Myometrial cell (primary cell): ENCODE results near the gene MEGF9. TPM values are rescaled to one million over a fixed set of nuclear protein-coding genes. Genes with fewer than 3 reads are reported as not detected.

ENCODE experiments used
- total RNA-seq: library from RNA; depleted of rRNA; stranded (reverse); fragments of >200 nt; gene quantifications from 2 replicates; pipeline ENCODE4 v1.2.3, GENCODE V29; 2015

The MEGF9 gene
- total RNA-seq, result 3.0 and 4.9 TPM in 2 replicates

DNA sequence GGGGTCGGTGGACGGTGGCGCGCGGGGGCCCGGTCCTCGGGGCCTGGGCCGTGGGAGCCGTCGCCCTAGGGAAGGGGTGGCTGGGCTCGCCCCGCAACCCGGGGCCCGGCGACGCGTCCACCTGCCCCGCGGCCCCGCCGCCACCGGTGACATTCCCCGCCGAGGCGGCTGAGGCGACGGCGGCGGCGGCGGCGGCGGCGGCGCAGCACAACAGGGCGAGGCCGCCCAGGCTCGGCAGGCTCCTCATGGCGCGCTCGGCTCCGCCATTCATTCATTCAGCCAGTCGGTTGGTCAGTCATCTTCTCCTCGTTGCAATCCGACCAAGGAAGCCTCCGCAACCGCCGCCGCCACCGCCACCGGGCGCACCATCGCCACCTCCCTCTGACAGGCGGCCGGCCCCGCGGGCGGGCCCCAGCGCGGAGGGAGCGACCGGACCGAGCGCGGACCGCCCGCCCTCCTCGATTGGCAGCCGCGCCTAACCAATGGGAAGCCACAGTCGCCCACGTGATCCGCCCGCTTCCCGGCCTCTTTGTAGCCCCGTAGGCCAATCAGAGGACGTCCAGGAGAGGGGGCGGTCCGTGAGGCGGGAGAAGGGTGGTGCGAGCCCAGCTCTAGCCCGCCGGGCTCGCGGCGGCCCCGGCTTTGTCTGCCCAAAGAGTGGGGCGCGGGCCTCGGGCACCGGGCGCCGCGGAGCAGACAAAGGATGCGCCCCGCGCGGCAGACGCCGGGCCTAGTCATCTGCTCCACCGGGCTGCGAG is at the start of gene MEGF9:
Gene MEGF9 (minus strand): TSS at position 383 of the 758 bp plus-strand sequence. CDS start 112 bp downstream, at position 271.

DNA sequence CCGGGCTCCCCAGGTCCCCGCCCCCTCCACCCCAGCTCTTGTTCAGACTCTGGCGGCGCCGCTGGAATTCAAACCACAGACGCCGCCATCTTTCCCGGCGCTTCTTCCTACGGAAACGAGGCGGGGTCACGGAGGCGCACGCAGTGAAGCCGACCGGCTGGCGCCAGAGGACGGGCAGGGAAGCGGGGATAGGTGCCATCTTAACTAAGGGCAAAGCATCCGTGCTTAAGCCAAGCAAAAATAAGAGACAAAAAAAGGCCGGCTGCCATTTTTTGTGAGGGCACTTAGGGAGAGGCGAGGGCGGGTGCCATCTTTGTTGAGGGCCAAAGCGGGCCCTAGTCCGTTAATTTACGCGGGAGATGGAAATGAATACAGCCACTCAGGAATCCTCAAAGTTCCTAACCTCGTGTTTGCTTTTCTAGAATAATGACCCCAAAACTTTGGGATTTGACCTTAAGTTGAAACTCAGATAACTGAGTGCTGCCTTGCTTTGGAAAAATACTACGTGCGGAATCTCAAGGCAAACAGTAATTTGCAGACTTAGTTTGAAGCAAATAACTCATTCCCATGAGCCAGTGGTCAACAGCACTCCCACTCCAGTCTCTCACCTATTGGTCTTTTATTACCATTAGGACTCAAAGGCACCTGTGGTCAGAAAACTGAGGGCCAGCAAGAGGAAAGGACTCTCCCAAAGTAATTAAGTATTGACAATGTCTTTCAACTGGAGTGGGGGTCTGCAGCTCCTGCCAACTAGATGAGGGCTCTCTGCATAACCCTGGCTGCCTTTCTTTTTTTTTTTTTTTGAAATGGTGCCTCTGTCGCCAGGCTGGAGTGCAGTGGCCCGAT is 134.0 kb downstream of the MEGF9 start, which contains the start of gene CDK5RAP2:
Gene CDK5RAP2 (minus strand): TSS at position 117 of the 846 bp plus-strand sequence. CDS start 189 bp downstream, outside the sequence.

Other genes starting within 250 kb of the MEGF9 start
- gene CDK5RAP2, start 134.3 kb downstream of the MEGF9 start, total RNA-seq, result 16.4 and 33.8 TPM in 2 replicates
- gene FBXW2, start 78.9 kb upstream of the MEGF9 start, total RNA-seq, result 19.0 and 19.6 TPM in 2 replicates
- 37.0 and 48.4 TPM in 2 replicates for gene PSMD5, start 128.5 kb upstream of the MEGF9 start, total RNA-seq
- gene PHF19, start 162.7 kb upstream of the MEGF9 start, total RNA-seq, result 56.5 and 62.0 TPM in 2 replicates
- gene TRAF1, start 212.3 kb upstream of the MEGF9 start, total RNA-seq, result 2.9 and 3.9 TPM in 2 replicates